HL-60 (cell line): ENCODE data around the gene CDRT15.

Experiments used
- CTCF ChIP-seq: IDR thresholded peaks from one replicate; pipeline ENCODE4 v1.5.1; 2011; ENCODE audit warnings: low read length, control low read depth, inconsistent platforms; ENCODE audit not compliant: insufficient read depth
- GABPA ChIP-seq: IDR thresholded peaks from 2 replicates; pipeline ENCODE4 v1.6.1; 2012; ENCODE audit warnings: low read depth
- POLR2AphosphoS5 ChIP-seq: IDR thresholded peaks from 2 replicates; pipeline ENCODE4 v1.6.1; 2012; ENCODE audit warnings: low read depth
- SPI1 ChIP-seq: IDR thresholded peaks from 2 replicates; pipeline ENCODE4 v1.6.1; 2012; ENCODE audit warnings: low read depth, mild to moderate bottlenecking, borderline replicate concordance
- TF ChIP-seq, protein P1 (sequence below): IDR thresholded peaks from 2 replicates; pipeline ENCODE4 v1.6.1; 2012; ENCODE audit warnings: low read depth; ENCODE audit not compliant: insufficient replicate concordance

GRCh38 chr17:14282726-14283125, 46.1 kb upstream of the CDRT15 start:
- no peak for TF ChIP-seq POLR2AphosphoS5
- TF ChIP-seq CTCF = no peak
- no peak for TF ChIP-seq GABPA
- TF ChIP-seq, protein P1, sequence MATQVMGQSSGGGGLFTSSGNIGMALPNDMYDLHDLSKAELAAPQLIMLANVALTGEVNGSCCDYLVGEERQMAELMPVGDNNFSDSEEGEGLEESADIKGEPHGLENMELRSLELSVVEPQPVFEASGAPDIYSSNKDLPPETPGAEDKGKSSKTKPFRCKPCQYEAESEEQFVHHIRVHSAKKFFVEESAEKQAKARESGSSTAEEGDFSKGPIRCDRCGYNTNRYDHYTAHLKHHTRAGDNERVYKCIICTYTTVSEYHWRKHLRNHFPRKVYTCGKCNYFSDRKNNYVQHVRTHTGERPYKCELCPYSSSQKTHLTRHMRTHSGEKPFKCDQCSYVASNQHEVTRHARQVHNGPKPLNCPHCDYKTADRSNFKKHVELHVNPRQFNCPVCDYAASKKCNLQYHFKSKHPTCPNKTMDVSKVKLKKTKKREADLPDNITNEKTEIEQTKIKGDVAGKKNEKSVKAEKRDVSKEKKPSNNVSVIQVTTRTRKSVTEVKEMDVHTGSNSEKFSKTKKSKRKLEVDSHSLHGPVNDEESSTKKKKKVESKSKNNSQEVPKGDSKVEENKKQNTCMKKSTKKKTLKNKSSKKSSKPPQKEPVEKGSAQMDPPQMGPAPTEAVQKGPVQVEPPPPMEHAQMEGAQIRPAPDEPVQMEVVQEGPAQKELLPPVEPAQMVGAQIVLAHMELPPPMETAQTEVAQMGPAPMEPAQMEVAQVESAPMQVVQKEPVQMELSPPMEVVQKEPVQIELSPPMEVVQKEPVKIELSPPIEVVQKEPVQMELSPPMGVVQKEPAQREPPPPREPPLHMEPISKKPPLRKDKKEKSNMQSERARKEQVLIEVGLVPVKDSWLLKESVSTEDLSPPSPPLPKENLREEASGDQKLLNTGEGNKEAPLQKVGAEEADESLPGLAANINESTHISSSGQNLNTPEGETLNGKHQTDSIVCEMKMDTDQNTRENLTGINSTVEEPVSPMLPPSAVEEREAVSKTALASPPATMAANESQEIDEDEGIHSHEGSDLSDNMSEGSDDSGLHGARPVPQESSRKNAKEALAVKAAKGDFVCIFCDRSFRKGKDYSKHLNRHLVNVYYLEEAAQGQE = no peak
- TF ChIP-seq SPI1 = no peak
